Left ventricle myocardium inferior (tissue), 1 donor: ENCODE measurements around the gene ANKRD23. TPM values are rescaled to one million over a fixed set of nuclear protein-coding genes. Genes with fewer than 3 reads are reported as not detected.

ENCODE experiments used
- DNase-seq: peaks from one replicate; pipeline ENCODE4 v3.0.0-alpha.2; 2020
- H3K27ac ChIP-seq: fragments of 200-600 bp; replicated peaks from 2 replicates; pipeline ENCODE4 v1.8.0; 2021
- H3K27me3 ChIP-seq: fragments of 200-600 bp; 2 replicates; pipeline ENCODE4 v1.8.0; 2021; ENCODE audit warnings: low read depth
- H3K36me3 ChIP-seq: fragments of 200-600 bp; 2 replicates; pipeline ENCODE4 v1.8.0; 2021
- H3K4me1 ChIP-seq: fragments of 200-600 bp; 2 replicates; pipeline ENCODE4 v1.8.0; 2021
- H3K4me3 ChIP-seq: fragments of 200-600 bp; 2 replicates; pipeline ENCODE4 v1.8.0; 2021; ENCODE audit warnings: mild to moderate bottlenecking, moderate library complexity
- H3K9me3 ChIP-seq: fragments of 200-600 bp; replicated peaks from 2 replicates; pipeline ENCODE4 v1.8.0; 2021
- intact Hi-C: fragments of 100-400 bp; cut with micrococcal nuclease; formaldehyde crosslinking; loops from one replicate; pipeline ENCODE4 v1.11.0; 2022
- microRNA-seq: library from miRNA; unstranded; fragments of <30 nt; microRNA quantifications from one replicate; pipeline ENCODE4 v1.2.0, GENCODE V29; 2020
- total RNA-seq: library from RNA; stranded (reverse); fragmentation: NEBNext Ultra II Directional; extraction: Animal tissue kit (Norgen Biotek cat#: 25700); gene quantifications from one replicate; pipeline ENCODE4 v1.2.1, GENCODE V29; 2021
- TF ChIP-seq, protein P1 (sequence below): fragments of 200-600 bp; IDR thresholded peaks from 2 replicates; pipeline ENCODE4 v1.8.0; 2021; ENCODE audit warnings: antibody characterized with exemption, mild to moderate bottlenecking, borderline replicate concordance
- donor health status: DM: no; HTN: yes; CAD: no; lungs with severe emphysema.

The ANKRD23 gene
- total RNA-seq, 1 donor from 2014 or later, result 14.4 TPM

DNA sequence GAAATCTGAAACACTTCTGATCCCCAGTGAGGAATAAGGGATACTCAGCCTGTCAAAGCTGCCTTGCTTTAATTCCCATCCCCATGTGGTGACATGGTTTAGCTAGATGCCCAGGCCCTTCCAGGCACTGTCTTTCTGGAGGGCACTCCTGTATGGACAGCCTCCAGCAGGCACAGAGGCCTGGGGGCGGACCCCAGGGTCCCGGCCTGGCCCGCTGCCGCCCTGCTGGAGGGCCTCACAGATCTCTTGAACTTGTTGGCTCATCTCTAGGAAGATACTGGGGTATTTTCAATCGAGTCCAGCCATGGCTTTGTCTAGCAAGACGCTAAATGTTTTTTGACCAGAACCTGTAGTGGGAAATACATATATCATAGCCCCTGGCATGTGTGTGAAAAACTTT is 48.7 kb downstream of the ANKRD23 start:
- peaks cover 34% of the 10 kb centered on the region for H3K36me3 ChIP-seq
- H3K4me3 ChIP-seq, result no peak overlapping the region
- TF ChIP-seq, protein P1, sequence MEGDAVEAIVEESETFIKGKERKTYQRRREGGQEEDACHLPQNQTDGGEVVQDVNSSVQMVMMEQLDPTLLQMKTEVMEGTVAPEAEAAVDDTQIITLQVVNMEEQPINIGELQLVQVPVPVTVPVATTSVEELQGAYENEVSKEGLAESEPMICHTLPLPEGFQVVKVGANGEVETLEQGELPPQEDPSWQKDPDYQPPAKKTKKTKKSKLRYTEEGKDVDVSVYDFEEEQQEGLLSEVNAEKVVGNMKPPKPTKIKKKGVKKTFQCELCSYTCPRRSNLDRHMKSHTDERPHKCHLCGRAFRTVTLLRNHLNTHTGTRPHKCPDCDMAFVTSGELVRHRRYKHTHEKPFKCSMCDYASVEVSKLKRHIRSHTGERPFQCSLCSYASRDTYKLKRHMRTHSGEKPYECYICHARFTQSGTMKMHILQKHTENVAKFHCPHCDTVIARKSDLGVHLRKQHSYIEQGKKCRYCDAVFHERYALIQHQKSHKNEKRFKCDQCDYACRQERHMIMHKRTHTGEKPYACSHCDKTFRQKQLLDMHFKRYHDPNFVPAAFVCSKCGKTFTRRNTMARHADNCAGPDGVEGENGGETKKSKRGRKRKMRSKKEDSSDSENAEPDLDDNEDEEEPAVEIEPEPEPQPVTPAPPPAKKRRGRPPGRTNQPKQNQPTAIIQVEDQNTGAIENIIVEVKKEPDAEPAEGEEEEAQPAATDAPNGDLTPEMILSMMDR, result no peak
- DNase-seq, result no peak
- intact Hi-C loops, result no loop called here
- H3K4me1 ChIP-seq, result peaks cover 28% of the 10 kb centered on the region
- H3K27ac ChIP-seq, result no peak overlapping the region
- H3K27me3 ChIP-seq, result no peaks in the 10 kb centered on the region
- H3K9me3 ChIP-seq, result no peaks in the 10 kb centered on the region

DNA sequence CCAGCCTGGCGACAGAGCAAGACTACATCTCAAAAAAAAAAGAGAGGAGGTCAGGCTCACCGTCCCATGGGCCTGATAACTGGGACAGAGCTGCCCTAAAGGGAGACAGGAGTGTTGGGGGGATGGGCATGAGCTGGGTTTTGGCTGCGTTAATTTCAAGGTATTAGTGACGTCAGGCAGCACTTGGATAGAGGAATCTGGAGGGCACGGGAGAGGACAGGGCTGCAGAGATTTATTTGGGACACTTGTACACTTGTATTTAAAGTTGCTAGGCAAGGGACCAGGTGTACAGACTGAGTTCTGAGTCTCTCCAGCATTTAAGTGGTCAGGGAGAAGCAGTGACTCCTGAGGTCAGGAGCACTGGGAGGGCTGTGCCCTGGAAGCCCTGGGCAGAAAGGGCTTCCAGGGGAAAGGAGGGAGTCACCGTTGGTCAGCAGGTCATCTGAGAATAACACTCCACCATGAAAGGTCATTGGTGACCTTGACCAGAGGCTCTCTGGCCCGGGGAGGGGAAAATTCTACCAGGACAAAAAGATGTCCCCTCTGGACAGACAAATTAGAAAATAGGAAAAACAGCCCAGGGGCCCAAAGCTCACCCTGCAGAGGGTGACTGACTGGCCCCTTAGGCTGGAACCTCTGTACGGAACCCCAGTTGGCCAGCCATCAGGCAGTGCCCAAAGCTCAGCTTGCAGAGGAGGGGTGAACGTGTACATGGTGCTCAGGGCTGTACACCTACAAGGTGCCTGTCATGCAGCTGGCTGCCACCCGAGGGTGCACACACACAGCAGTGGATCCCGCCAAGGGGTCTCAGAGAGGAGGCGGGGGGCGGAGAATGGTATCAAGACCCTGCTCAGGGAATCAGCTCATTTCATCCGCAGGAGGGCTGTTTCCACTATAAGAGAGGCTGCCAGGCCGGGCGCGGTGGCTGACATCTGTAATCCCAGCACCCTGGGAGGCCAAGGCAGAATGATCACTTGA is 50.8 kb downstream of the ANKRD23 start:
- Histone ChIP-seq H3K27me3 (no peaks in the 10 kb centered on the region), H3K9me3 (no peaks in the 10 kb centered on the region)

DNA sequence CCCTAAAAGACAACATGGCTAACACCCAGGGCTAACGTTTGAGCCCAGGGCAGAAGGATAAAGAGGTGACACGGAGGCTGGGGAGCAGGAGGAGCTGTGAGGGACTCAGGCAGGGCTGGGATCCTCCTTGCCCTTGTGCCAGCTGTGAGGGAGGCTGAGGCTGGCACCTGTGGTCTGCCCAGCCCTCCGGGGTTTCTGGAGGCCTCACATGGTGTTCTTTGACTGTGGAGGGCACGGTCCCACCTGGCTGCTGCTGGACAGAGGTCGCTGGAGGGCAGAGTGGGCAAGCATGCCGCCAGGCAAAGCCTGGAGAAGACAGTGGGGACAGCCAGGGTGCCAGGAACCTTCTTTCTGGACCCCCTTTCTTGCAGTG is 54.6 kb downstream of the ANKRD23 start:
- Histone ChIP-seq H3K27me3 (no peaks in the 10 kb centered on the region), H3K4me1 (peaks cover 56% of the 10 kb centered on the region), H3K27ac (peak overlapping the region; percentile 93), H3K9me3 (no peaks in the 10 kb centered on the region), H3K36me3 (no peaks in the 10 kb centered on the region), H3K4me3 (peak overlapping the region; percentile 61)
- intact Hi-C loops, result no loop called here
- no peak for DNase-seq
- TF ChIP-seq, protein P1, result no peak

More for the DNA sequence above, 50.8 kb downstream of the ANKRD23 start:
- H3K27ac ChIP-seq, result peak overlapping the region; percentile 88
- no peak overlapping the region for H3K4me3 ChIP-seq
- H3K36me3 ChIP-seq, result peaks cover 14% of the 10 kb centered on the region
- TF ChIP-seq, protein P1, result peak; percentile 8
- H3K4me1 ChIP-seq, result peaks cover 44% of the 10 kb centered on the region
- intact Hi-C loops, result no loop called here
- peak; percentile 52 for DNase-seq

DNA sequence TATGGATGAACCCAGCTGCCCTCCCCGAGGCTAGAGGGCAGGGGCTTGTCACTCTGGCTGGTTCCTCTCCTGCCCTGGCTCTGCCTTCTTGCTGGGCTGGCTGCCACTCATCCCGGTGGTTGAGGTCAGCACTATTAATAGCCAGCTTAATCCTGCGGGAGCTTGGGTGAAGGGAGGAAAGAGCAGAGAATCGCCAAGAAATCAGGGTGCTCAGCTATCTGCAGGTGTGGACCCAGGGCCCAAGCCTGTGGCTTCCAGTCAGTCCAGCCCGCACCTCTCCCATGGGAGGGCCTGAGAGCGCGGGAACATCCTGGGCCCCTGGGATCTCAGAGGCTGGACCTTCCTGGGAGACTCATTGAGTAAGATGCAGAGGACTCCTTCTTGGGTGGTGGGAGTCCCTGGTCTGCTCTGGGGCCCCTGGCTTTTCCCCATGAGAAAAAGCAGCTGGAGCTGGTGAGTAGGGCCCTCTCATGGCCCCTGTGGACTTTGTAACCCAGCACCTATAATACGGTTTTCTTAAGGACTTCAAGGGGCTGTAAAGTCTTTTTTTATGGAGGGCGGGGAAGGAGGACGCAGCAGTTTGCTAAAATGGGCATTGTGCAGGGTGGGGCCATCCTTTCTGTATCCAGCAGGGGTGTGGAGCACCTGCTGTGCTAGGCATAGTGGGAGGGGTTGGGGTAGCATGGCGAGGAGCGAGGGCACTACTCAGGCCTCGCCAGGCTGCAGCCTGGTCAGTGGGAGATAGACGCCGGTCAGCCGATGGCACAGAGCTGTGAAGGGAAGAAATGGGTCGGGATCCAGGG is 55.2 kb downstream of the ANKRD23 start:
- H3K9me3 ChIP-seq, result no peaks in the 10 kb centered on the region
- TF ChIP-seq, protein P1, result no peak
- no peaks in the 10 kb centered on the region for H3K27me3 ChIP-seq
- intact Hi-C loops, result no loop called here
- peaks cover 51% of the 10 kb centered on the region for H3K4me1 ChIP-seq
- DNase-seq, result peak; percentile 73
- peak overlapping the region; percentile 61 for H3K4me3 ChIP-seq
- no peaks in the 10 kb centered on the region for H3K36me3 ChIP-seq
- H3K27ac ChIP-seq, result peak overlapping the region; percentile 93

Small RNA genes lying within 50 kb of the gene (microRNA-seq; reads per million reads assigned to microRNA genes)
- gene MIR3127, result 2.5 reads per million

Other genes with a start within 250 kb of the ANKRD23 start
- gene KANSL3, start 205.7 kb downstream of the ANKRD23 start, total RNA-seq, result 31.7 TPM
- gene FER1L5, start 201.3 kb downstream of the ANKRD23 start, total RNA-seq, result 0.05 TPM
- 27.9 TPM for gene LMAN2L, start 104.0 kb downstream of the ANKRD23 start, total RNA-seq
- 28.9 TPM for gene CNNM4, start 83.1 kb downstream of the ANKRD23 start, total RNA-seq
- 11.1 TPM for gene CNNM3, start 27.8 kb downstream of the ANKRD23 start, total RNA-seq
- 14.3 TPM for gene ANKRD39, start 14.0 kb upstream of the ANKRD23 start, total RNA-seq
- 16.6 TPM for gene SEMA4C, start 26.1 kb upstream of the ANKRD23 start, total RNA-seq
- 0.82 TPM for gene FAM178B, start 142.6 kb upstream of the ANKRD23 start, total RNA-seq